Activated CD8-positive, alpha-beta T cell treated with anti-CD3 and anti-CD28 coated beads for 36 hours (primary cell): ENCODE data around the gene ZXDC. TPM values are rescaled to one million over a fixed set of nuclear protein-coding genes. Genes with fewer than 3 reads are reported as not detected.

ENCODE experiments used
- ATAC-seq: fragments of 200-7000 bp; cut with Tn5 transposase; one replicate; pipeline ENCODE4 v1.10.0; 2021; ENCODE audit warnings: mild to moderate bottlenecking, moderate library complexity
- CTCF ChIA-PET: fragments of 350-600 bp; sonication (Branson Sonifier 250); formaldehyde crosslinking; loops from one replicate; lab custom pipeline; 2021; ENCODE audit warnings: antibody characterized with exemption; lab: Charles Lee
- POLR2A ChIA-PET: fragments of 350-600 bp; sonication (Branson Sonifier 250); formaldehyde crosslinking; loops from one replicate; lab custom pipeline; 2021; ENCODE audit warnings: antibody characterized with exemption; lab: Charles Lee
- DNase-seq: peaks from one replicate; pipeline ENCODE4 v3.0.0-alpha.2; 2020
- H3K27ac Mint-ChIP-seq: one replicate; pipeline ENCODE4 v1.8.0; 2021; ENCODE audit warnings: mild to moderate bottlenecking, mixed read lengths
- H3K27me3 Mint-ChIP-seq: one replicate; pipeline ENCODE4 v1.8.0; 2021; ENCODE audit warnings: mixed read lengths
- H3K36me3 Mint-ChIP-seq: one replicate; pipeline ENCODE4 v1.8.0; 2021; ENCODE audit warnings: low read depth, mixed read lengths
- H3K4me1 Mint-ChIP-seq: one replicate; pipeline ENCODE4 v1.8.0; 2021; ENCODE audit warnings: low read depth, mixed read lengths
- H3K4me3 Mint-ChIP-seq: one replicate; pipeline ENCODE4 v1.8.0; 2021; ENCODE audit warnings: mild to moderate bottlenecking, moderate library complexity, mixed read lengths
- H3K9me3 Mint-ChIP-seq: one replicate; pipeline ENCODE4 v1.8.0; 2021; ENCODE audit warnings: mixed read lengths
- intact Hi-C: fragments of 100-400 bp; cut with micrococcal nuclease; formaldehyde crosslinking; loops from one replicate; pipeline ENCODE4 v1.10.0; 2022
- total RNA-seq, 2 experiments: library from RNA; stranded (reverse); gene quantifications; one replicate each; pipeline ENCODE4 v1.2.3, GENCODE V29; 2021
- TF ChIP-seq, protein P1 (sequence below): fragments of 200-600 bp; IDR thresholded peaks from one replicate; pipeline ENCODE4 v1.8.0; 2022; ENCODE audit warnings: antibody characterized with exemption, mild to moderate bottlenecking

The ZXDC gene
- total RNA-seq, 2 experiments from 2014 or later = 27.8 to 29.8 TPM

DNA sequence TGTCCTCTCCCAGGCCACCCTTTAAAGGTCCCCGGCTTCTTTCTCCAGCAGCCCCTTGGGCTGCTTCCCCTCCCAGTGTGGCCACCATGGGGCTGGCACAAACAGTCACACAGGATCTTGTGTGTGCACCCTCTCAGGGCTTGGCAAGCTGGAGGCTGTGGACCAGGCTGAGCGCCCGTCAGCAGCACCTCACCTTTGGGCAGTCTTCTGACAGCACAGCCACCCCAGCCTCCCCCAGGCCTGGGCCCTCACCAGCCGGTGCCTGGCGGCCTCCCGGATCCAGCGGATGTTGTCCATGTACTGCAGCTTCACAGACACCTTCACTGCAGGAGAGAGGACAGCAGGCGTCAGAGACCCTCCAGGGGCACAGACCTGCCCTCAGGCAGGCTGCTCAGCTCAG, 20.1 kb upstream of the ZXDC start:
- no peak for DNase-seq

DNA sequence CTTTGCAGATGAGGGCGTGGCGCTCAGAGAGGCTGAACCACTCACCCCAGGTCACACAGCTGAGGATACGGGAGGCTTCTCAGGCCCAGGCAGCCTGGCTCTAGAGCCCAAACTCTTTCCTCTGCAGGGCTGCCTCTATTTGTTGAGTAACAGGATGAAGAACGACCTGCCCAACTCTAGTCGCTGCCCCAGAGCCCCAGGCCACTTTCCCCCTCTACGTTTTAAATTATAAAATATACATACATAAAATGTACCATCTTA, 19.2 kb upstream of the ZXDC start:
- no peak for ATAC-seq
- intact Hi-C loops = no loop called here
- Mint-ChIP-seq H3K4me3 (no peak overlapping the region), H3K4me1 (peaks cover 9% of the 10 kb centered on the region), H3K9me3 (no peaks in the 10 kb centered on the region), H3K27me3 (no peaks in the 10 kb centered on the region), H3K36me3 (no peaks in the 10 kb centered on the region), H3K27ac (no peak overlapping the region)
- ChIA-PET CTCF (interaction anchor here (3.9 kb wide), 1 partner anchor 28 kb away, joined by 9 read pairs; the partner anchor contains the start of gene CHST13), POLR2A (no interaction called here)
- TF ChIP-seq, protein P1, sequence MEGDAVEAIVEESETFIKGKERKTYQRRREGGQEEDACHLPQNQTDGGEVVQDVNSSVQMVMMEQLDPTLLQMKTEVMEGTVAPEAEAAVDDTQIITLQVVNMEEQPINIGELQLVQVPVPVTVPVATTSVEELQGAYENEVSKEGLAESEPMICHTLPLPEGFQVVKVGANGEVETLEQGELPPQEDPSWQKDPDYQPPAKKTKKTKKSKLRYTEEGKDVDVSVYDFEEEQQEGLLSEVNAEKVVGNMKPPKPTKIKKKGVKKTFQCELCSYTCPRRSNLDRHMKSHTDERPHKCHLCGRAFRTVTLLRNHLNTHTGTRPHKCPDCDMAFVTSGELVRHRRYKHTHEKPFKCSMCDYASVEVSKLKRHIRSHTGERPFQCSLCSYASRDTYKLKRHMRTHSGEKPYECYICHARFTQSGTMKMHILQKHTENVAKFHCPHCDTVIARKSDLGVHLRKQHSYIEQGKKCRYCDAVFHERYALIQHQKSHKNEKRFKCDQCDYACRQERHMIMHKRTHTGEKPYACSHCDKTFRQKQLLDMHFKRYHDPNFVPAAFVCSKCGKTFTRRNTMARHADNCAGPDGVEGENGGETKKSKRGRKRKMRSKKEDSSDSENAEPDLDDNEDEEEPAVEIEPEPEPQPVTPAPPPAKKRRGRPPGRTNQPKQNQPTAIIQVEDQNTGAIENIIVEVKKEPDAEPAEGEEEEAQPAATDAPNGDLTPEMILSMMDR = no peak
- no peak for DNase-seq

More for the DNA sequence above, 20.1 kb upstream of the ZXDC start:
- POLR2A ChIA-PET = no interaction called here
- intact Hi-C loops = no loop called here
- no peak overlapping the region for H3K27ac Mint-ChIP-seq
- peaks cover 9% of the 10 kb centered on the region for H3K4me1 Mint-ChIP-seq
- no peaks in the 10 kb centered on the region for H3K9me3 Mint-ChIP-seq
- H3K36me3 Mint-ChIP-seq = no peaks in the 10 kb centered on the region
- no peaks in the 10 kb centered on the region for H3K27me3 Mint-ChIP-seq
- H3K4me3 Mint-ChIP-seq = no peak overlapping the region
- no peak for ATAC-seq
- CTCF ChIA-PET = interaction anchor here (3.9 kb wide), 1 partner anchor 27 kb away, joined by 9 read pairs; the partner anchor contains the start of gene CHST13
- TF ChIP-seq, protein P1 = no peak

DNA sequence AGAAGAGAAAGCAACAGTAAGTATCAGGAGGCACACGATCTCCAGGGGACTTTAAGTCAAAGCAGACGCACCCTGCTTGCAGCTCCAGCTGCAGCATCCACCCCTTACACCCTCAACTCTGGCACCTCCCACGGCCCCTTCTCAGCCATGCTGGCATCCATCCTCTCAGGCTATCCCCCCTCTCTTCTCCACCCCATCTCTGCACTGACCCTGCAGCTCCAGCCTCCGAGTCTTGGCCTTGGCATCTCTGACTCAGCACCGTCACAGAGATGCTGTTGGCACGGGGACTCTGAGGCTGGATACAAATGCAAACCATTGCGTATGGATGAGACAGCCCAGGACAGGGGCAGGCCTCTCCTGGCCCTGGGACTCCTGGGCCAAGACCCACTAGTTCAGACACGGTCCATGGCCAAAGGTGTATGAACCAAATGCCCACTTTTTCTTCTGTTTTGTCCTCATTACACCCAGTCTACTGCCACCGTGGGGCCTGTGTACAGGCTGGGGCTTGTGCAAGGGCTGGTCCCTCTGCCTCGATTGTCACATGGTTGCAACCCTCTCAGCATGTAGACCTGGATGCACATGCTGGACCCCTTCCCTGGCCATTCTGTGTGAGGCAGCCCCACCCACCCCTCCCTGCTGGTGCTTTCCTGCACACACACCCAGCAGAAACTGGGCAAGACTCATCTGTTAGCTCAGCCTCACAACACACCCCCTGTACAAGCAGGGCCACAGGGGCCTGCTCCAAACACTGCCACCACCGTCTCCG, 18.7 kb upstream of the ZXDC start:
- no peaks in the 10 kb centered on the region for H3K9me3 Mint-ChIP-seq
- no peak for ATAC-seq
- H3K36me3 Mint-ChIP-seq = no peaks in the 10 kb centered on the region
- ChIA-PET CTCF (interaction anchor here (3.9 kb wide), 1 partner anchor 28 kb away, joined by 9 read pairs; the partner anchor contains the start of gene CHST13), POLR2A (no interaction called here)
- peaks cover 9% of the 10 kb centered on the region for H3K4me1 Mint-ChIP-seq
- H3K27me3 Mint-ChIP-seq = no peaks in the 10 kb centered on the region
- no peak overlapping the region for H3K27ac Mint-ChIP-seq
- H3K4me3 Mint-ChIP-seq = no peak overlapping the region
- intact Hi-C loops = no loop called here
- DNase-seq = no peak
- TF ChIP-seq, protein P1 = no peak

DNA sequence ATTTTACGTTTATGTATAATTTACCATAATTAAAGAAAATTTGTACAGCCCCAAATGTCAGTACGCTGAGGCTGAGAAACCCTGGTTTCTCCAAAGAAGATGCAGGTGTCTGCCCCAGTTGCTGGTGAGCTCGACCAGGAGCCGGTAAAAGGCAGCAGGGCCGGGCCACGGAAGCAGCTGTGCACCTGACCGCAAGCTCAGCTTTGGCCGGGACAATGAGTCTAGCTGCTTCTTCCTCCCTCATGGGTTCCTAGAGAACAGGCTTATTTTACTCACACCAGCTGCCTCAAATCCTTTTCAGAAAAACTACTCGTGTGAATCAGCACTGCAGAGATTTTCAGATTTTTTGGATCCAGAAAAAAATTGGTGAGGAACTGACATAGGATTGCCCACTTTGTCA, 18.0 kb upstream of the ZXDC start:
- no peaks in the 10 kb centered on the region for H3K9me3 Mint-ChIP-seq
- ChIA-PET CTCF (interaction anchor here (3.9 kb wide), 1 partner anchor 29 kb away, joined by 9 read pairs; the partner anchor contains the start of gene CHST13), POLR2A (no interaction called here)
- peaks cover 8% of the 10 kb centered on the region for H3K4me1 Mint-ChIP-seq
- intact Hi-C loops = no loop called here
- H3K27me3 Mint-ChIP-seq = no peaks in the 10 kb centered on the region
- H3K36me3 Mint-ChIP-seq = no peaks in the 10 kb centered on the region
- no peak overlapping the region for H3K4me3 Mint-ChIP-seq
- TF ChIP-seq, protein P1 = no peak
- DNase-seq (peak; percentile 10), ATAC-seq (no peak)
- H3K27ac Mint-ChIP-seq = no peak overlapping the region

DNA sequence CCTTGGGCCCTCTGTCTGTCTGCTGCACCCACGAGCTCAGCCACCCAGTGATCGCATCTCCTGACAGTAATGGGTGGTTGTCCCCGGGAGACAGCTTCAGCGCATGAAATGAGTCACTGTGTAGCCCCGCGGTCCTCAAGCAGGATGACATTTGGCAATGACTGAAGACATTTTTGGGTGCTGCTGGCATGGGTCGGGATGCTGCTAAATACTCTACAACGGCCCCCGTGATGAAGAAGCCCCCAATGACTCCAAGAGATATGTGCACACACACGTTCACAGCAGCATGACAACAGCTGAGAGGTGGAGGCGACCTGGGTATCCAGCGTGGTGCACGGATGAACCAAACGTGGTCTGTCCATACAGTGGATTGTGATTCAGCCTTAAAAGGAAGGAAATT, 17.4 kb upstream of the ZXDC start:
- H3K27me3 Mint-ChIP-seq = no peaks in the 10 kb centered on the region
- ChIA-PET POLR2A (interaction anchor here (0.6 kb wide), 1 partner anchor 904 kb away, joined by 3 read pairs; no protein-coding TSS in a partner anchor), CTCF (interaction anchor here (3.9 kb wide), 1 partner anchor 30 kb away, joined by 9 read pairs; the partner anchor contains the start of gene CHST13)
- peaks cover 6% of the 10 kb centered on the region for H3K4me1 Mint-ChIP-seq
- ATAC-seq = no peak
- H3K9me3 Mint-ChIP-seq = no peaks in the 10 kb centered on the region
- intact Hi-C loops = no loop called here
- no peak for DNase-seq
- TF ChIP-seq, protein P1 = no peak
- H3K36me3 Mint-ChIP-seq = no peaks in the 10 kb centered on the region
- H3K4me3 Mint-ChIP-seq = no peak overlapping the region
- H3K27ac Mint-ChIP-seq = no peak overlapping the region
